HepG2 (cell line): ENCODE measurements around the gene TGFBR1. TPM values are rescaled to one million over a fixed set of nuclear protein-coding genes. Genes with fewer than 3 reads are reported as not detected.

Experiments
- ATAC-seq: fragments of 200-7000 bp; cut with Tn5 transposase; 3 replicates; pipeline ENCODE4 v1.9.1; 2020; ENCODE audit warnings: mild to moderate bottlenecking, moderate library complexity
- BruUV-seq: library from RNA; stranded (reverse); fragments of 400-500 nt; replicated peaks from 2 replicates; lab custom pipeline; 2021; lab: Mats Ljungman, UMichigan
- CTCF ChIA-PET: fragments of 300-600 bp; formaldehyde crosslinking; extraction: SDS; loops from one replicate; lab custom pipeline; 2021; ENCODE audit warnings: low total read pairs, inconsistent platforms, low intra/inter-chr PET ratio; lab: Yijun Ruan, JAX
- POLR2A ChIA-PET: fragments of 350-600 bp; sonication (Branson Sonifier 250); formaldehyde crosslinking; loops from one replicate; lab custom pipeline; 2020; ENCODE audit warnings: antibody characterized with exemption, inconsistent platforms; lab: Yijun Ruan, JAX
- DNase-seq: peaks from one replicate; pipeline ENCODE4 v3.0.0-alpha.2; 2015; ENCODE audit warnings: low spot score
- FAIRE-seq: peaks from 3 replicates; lab custom pipeline; 2011; peaks lifted over from hg19 to GRCh38; lab: Jason Lieb, UNC
- H2AFZ ChIP-seq: one replicate; pipeline ENCODE4 v1.6.1; 2011; ENCODE audit warnings: low read length, inconsistent platforms
- H3K27ac ChIP-seq: fragments of 300-600 bp; 3 replicates; pipeline ENCODE4 v1.8.0; 2011; ENCODE audit warnings: mixed run types, mild to moderate bottlenecking, mixed read lengths, low read length, inconsistent platforms; ENCODE audit not compliant: insufficient read depth; ENCODE audit errors: extremely low read length
- H3K27me3 ChIP-seq, 2 experiments: fragments of 200-600 bp in 1 of 2; 2 replicates in 1 of 2; 3 replicates in 1 of 2; pipeline versions ENCODE4 v1.6.0 to v1.8.0; 2011; ENCODE audit warnings: low read length in 2 of 2, mild to moderate bottlenecking in 2 of 2, moderate library complexity in 2 of 2, inconsistent platforms in 1 of 2; ENCODE audit not compliant: insufficient read depth in 2 of 2, control insufficient read depth in 1 of 2
- H3K36me3 ChIP-seq, 2 experiments: fragments of 200-600 bp in 1 of 2; replicated peaks in 1 of 2; 2 replicates in 1 of 2; 3 replicates in 1 of 2; pipeline versions ENCODE4 v1.5.1 to v1.8.0; 2011; ENCODE audit warnings: low read length in 2 of 2, inconsistent platforms in 1 of 2; ENCODE audit not compliant: insufficient read depth in 2 of 2, control insufficient read depth in 1 of 2
- H3K4me1 ChIP-seq: 2 replicates; pipeline ENCODE4 v1.5.1; 2012; ENCODE audit warnings: low read length, inconsistent platforms; ENCODE audit not compliant: insufficient read depth
- H3K4me2 ChIP-seq: 2 replicates; pipeline ENCODE4 v1.6.0; 2011; ENCODE audit warnings: low read depth, low read length, inconsistent platforms
- H3K4me3 ChIP-seq, 3 experiments: fragments of 200-600 bp in 1 of 3; sonication (generic), shearing (Covaris generic) in 1 of 3; replicated peaks in 1 of 3; 2 replicates each; pipeline ENCODE4 v1.5.1; 2011 to 2016; ENCODE audit warnings: low read length in 3 of 3, inconsistent platforms in 2 of 3, low read depth in 2 of 3, mild to moderate bottlenecking in 2 of 3, control low read depth in 1 of 3, mixed read lengths in 1 of 3; ENCODE audit not compliant: insufficient read depth in 1 of 3
- H3K79me2 ChIP-seq: one replicate; pipeline ENCODE4 v1.6.1; 2011; ENCODE audit warnings: low read length, inconsistent platforms; ENCODE audit not compliant: insufficient read depth
- H3K9ac ChIP-seq: 2 replicates; pipeline ENCODE4 v1.6.0; 2011; ENCODE audit warnings: mild to moderate bottlenecking, low read depth, low read length, inconsistent platforms; ENCODE audit not compliant: insufficient read depth
- H3K9me3 ChIP-seq: 2 replicates; pipeline ENCODE4 v1.5.1; 2012; ENCODE audit warnings: mild to moderate bottlenecking, low read length
- H4K20me1 ChIP-seq: 2 replicates; pipeline ENCODE4 v1.6.0; 2011; ENCODE audit warnings: inconsistent platforms, mild to moderate bottlenecking, low read length, moderate library complexity; ENCODE audit not compliant: insufficient read depth
- FOXK2 ChIP-seq: fragments of 450-650 bp; IDR thresholded peaks from 2 replicates; pipeline ENCODE4 v1.6.1; 2016
- GPBP1L1 ChIP-seq: sonication (generic); formaldehyde crosslinking; IDR thresholded peaks from 2 replicates; pipeline ENCODE4 v1.5.0; 2020; ENCODE audit warnings: mild to moderate bottlenecking, missing genetic modification reagents
- NCOR1 ChIP-seq: fragments of 200-600 bp; sonication (generic); IDR thresholded peaks from 2 replicates; pipeline ENCODE4 v1.7.0; 2017; ENCODE audit warnings: antibody characterized with exemption, low read length, borderline replicate concordance
- NFYB ChIP-seq: sonication (generic); formaldehyde crosslinking; IDR thresholded peaks from 2 replicates; pipeline ENCODE4 v1.4.0; 2020; ENCODE audit warnings: missing genetic modification reagents
- STAT5B ChIP-seq: sonication (generic); formaldehyde crosslinking; IDR thresholded peaks from 2 replicates; pipeline ENCODE4 v1.4.0; 2020; ENCODE audit warnings: missing genetic modification reagents
- ZFP36 ChIP-seq: fragments of 150-350 bp; IDR thresholded peaks from 2 replicates; pipeline ENCODE4 v1.6.1; 2018; ENCODE audit warnings: borderline replicate concordance, low read length, low read depth; ENCODE audit not compliant: partially characterized antibody
- ZNF160 ChIP-seq: sonication (generic); formaldehyde crosslinking; IDR thresholded peaks from 2 replicates; pipeline ENCODE4 v1.8.0; 2022; ENCODE audit warnings: mild to moderate bottlenecking, inconsistent platforms, missing genetic modification reagents
- ZNF280D ChIP-seq: sonication (generic); formaldehyde crosslinking; IDR thresholded peaks from 2 replicates; pipeline ENCODE4 v1.5.1; 2020; ENCODE audit warnings: mild to moderate bottlenecking, missing genetic modification reagents
- WGBS: methylation state at CpG from one replicate; pipeline ENCODE4 v1.1.6; 2017; ENCODE audit warnings: low lambda C conversion rate; 5-methylcytosine and 5-hydroxymethylcytosine counted together
- in situ Hi-C: cut with HindIII; loops from 2 replicates; pipeline ENCODE4 v1.10.0; 2017; ENCODE audit warnings: low pct_unique_long_range_greater_than_20kb; ENCODE audit not compliant: extremely low pct_ligation_motif_present
- intact Hi-C: fragments of 100-400 bp; cut with micrococcal nuclease; formaldehyde crosslinking; loops from one replicate; pipeline ENCODE4 v1.10.0; 2022; ENCODE audit not compliant: unreplicated experiment
- polyA plus RNA-seq, 8 experiments: library from polyadenylated mRNA; depleted of rRNA in 3 of 8; stranded (reverse) in 7 of 8; unstranded in 1 of 8; fragments of >200 nt; fragmentation: Illumina TruSeq in 4 of 8; extraction: Trizol in 4 of 8; gene quantifications; 2 replicates each; pipeline versions ENCODE4 v1.2.1 to v1.2.3, GENCODE V29; 2011 to 2016; ENCODE audit warnings: low read depth in 4 of 8, missing spikeins in 1 of 8, mixed read lengths in 1 of 8; ENCODE audit not compliant: insufficient read depth in 1 of 8
- total RNA-seq, 5 experiments: library from RNA; depleted of rRNA; stranded (reverse); fragments of >200 nt; fragmentation: Illumina TruSeq; extraction: Trizol; gene quantifications; 2 replicates each; pipeline ENCODE4 v1.2.3, GENCODE V29; 2016; ENCODE audit warnings: low read depth in 1 of 5
- TF ChIP-seq, protein P1 (sequence below): conservative IDR thresholded peaks from 2 replicates; pipeline ENCODE4 v1.6.1; 2018; ENCODE audit warnings: missing genetic modification reagents
- TF ChIP-seq, protein P2 (sequence below): sonication (generic); formaldehyde crosslinking; IDR thresholded peaks from 2 replicates; pipeline ENCODE4 v1.5.0; 2020; ENCODE audit warnings: mild to moderate bottlenecking, missing genetic modification reagents
- TF ChIP-seq, protein P3 (sequence below): sonication (generic); formaldehyde crosslinking; IDR thresholded peaks from 2 replicates; pipeline ENCODE4 v1.4.0; 2020; ENCODE audit warnings: missing genetic modification reagents
- TF ChIP-seq, protein P4 (sequence below): sonication (generic); formaldehyde crosslinking; IDR thresholded peaks from 2 replicates; pipeline ENCODE4 v1.5.1; 2020; ENCODE audit warnings: missing genetic modification reagents, mild to moderate bottlenecking, borderline replicate concordance

TGFBR1 gene
- total and polyA plus RNA-seq, 2 of the 13 experiments (the other 11 are each of a cell fraction or from before 2014, with no cell fraction given): 16.8 to 23.9 TPM

- POLR2A ChIA-PET: no interaction called here
- Histone ChIP-seq H3K36me3 (no peaks in the 10 kb centered on the region), H2AFZ (no peak overlapping the region), H3K4me3 (no peak overlapping the region), H3K4me2 (peak overlapping the region; percentile 28; the same call in 1 of the 2 replicates), H3K9ac (no peak overlapping the region), H3K27me3 (peaks cover 0 to 19% of the 10 kb centered on the region in 2 experiments; a peak in 2 of 5 replicates), H3K9me3 (no peaks in the 10 kb centered on the region), H4K20me1 (no peaks in the 10 kb centered on the region), H3K27ac (no peak overlapping the region), H3K79me2 (no peaks in the 10 kb centered on the region), H3K4me1 (peaks cover 33% of the 10 kb centered on the region)
- no TSS peak for BruUV-seq
- WGBS: 34% methylated on average over 6 of the region's 9 CpGs
- FAIRE-seq (no peak), DNase-seq (no peak), ATAC-seq (no peak)
- intact Hi-C loops (loop anchor here (5.0 to 10.0 kb wide), 2 partner anchors 84 to 627 kb away; no protein-coding TSS in a partner anchor), in situ Hi-C loops (loop anchor here (10.0 to 25.0 kb wide), 2 partner anchors 624 to 832 kb away; no protein-coding TSS in a partner anchor)
- CTCF ChIA-PET: no interaction called here
- TF ChIP-seq NFYB (CRISPR knock-in tag) (no peak), ZNF160 (no peak), STAT5B (no peak), ZNF280D (no peak), NCOR1 (no peak), FOXK2 (no peak), ZFP36 (no peak), GPBP1L1 (CRISPR knock-in tag) (no peak)
- TF ChIP-seq, protein P1, sequence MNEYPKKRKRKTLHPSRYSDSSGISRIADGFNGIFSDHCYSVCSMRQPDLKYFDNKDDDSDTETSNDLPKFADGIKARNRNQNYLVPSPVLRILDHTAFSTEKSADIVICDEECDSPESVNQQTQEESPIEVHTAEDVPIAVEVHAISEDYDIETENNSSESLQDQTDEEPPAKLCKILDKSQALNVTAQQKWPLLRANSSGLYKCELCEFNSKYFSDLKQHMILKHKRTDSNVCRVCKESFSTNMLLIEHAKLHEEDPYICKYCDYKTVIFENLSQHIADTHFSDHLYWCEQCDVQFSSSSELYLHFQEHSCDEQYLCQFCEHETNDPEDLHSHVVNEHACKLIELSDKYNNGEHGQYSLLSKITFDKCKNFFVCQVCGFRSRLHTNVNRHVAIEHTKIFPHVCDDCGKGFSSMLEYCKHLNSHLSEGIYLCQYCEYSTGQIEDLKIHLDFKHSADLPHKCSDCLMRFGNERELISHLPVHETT (CRISPR knock-in tag): no peak
- TF ChIP-seq, protein P2, sequence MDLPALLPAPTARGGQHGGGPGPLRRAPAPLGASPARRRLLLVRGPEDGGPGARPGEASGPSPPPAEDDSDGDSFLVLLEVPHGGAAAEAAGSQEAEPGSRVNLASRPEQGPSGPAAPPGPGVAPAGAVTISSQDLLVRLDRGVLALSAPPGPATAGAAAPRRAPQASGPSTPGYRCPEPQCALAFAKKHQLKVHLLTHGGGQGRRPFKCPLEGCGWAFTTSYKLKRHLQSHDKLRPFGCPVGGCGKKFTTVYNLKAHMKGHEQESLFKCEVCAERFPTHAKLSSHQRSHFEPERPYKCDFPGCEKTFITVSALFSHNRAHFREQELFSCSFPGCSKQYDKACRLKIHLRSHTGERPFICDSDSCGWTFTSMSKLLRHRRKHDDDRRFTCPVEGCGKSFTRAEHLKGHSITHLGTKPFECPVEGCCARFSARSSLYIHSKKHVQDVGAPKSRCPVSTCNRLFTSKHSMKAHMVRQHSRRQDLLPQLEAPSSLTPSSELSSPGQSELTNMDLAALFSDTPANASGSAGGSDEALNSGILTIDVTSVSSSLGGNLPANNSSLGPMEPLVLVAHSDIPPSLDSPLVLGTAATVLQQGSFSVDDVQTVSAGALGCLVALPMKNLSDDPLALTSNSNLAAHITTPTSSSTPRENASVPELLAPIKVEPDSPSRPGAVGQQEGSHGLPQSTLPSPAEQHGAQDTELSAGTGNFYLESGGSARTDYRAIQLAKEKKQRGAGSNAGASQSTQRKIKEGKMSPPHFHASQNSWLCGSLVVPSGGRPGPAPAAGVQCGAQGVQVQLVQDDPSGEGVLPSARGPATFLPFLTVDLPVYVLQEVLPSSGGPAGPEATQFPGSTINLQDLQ (CRISPR knock-in tag): no peak
- TF ChIP-seq, protein P3, sequence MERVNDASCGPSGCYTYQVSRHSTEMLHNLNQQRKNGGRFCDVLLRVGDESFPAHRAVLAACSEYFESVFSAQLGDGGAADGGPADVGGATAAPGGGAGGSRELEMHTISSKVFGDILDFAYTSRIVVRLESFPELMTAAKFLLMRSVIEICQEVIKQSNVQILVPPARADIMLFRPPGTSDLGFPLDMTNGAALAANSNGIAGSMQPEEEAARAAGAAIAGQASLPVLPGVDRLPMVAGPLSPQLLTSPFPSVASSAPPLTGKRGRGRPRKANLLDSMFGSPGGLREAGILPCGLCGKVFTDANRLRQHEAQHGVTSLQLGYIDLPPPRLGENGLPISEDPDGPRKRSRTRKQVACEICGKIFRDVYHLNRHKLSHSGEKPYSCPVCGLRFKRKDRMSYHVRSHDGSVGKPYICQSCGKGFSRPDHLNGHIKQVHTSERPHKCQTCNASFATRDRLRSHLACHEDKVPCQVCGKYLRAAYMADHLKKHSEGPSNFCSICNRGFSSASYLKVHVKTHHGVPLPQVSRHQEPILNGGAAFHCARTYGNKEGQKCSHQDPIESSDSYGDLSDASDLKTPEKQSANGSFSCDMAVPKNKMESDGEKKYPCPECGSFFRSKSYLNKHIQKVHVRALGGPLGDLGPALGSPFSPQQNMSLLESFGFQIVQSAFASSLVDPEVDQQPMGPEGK (CRISPR knock-in tag): no peak
- TF ChIP-seq, protein P4, sequence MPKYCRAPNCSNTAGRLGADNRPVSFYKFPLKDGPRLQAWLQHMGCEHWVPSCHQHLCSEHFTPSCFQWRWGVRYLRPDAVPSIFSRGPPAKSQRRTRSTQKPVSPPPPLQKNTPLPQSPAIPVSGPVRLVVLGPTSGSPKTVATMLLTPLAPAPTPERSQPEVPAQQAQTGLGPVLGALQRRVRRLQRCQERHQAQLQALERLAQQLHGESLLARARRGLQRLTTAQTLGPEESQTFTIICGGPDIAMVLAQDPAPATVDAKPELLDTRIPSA: no peak
Observed at GRCh38 chr9:99180662-99181061, 75.7 kb downstream of the TGFBR1 start.
